Tibial nerve (tissue), 3 donors: ENCODE measurements around the gene CAV1.

Experiments used
- POLR2A ChIP-seq, 2 donors: fragments of 450-650 bp; IDR thresholded peaks; one replicate each; pipeline ENCODE4 v1.6.1; 2017; ENCODE audit warnings: antibody characterized with exemption in 2 of 2, mild to moderate bottlenecking in 2 of 2, moderate library complexity in 2 of 2
- TF ChIP-seq, protein P1 (sequence below), 5 experiments: fragments of 200-600 bp in 3 of 5; fragments of 450-650 bp in 2 of 5; sonication (generic) in 3 of 5; IDR thresholded peaks; one replicate each; pipeline ENCODE4 v1.5.1; 2016 to 2019; ENCODE audit warnings: antibody characterized with exemption in 5 of 5, mild to moderate bottlenecking in 3 of 5, moderate library complexity in 2 of 5

DNA sequence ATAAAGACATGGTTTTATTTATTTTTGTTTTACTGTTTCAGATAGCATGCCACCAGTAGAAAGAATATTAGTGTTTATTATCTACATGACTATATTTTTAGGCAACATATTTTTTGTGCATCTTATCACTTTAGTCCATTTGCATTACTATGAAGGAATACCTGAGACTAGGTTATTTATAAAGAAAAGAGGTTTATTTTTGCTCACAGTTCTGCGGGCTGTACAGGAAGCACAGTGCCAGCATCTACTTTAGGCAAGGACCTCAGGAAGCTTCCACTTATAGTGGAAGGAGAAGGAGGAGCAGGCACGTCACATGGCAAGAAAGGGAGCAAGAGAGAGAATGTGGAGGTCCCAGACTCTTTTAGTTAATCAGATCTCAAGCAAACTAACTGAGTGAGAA, 19.6 kb upstream of the CAV1 start:
- TF ChIP-seq, protein P1, sequence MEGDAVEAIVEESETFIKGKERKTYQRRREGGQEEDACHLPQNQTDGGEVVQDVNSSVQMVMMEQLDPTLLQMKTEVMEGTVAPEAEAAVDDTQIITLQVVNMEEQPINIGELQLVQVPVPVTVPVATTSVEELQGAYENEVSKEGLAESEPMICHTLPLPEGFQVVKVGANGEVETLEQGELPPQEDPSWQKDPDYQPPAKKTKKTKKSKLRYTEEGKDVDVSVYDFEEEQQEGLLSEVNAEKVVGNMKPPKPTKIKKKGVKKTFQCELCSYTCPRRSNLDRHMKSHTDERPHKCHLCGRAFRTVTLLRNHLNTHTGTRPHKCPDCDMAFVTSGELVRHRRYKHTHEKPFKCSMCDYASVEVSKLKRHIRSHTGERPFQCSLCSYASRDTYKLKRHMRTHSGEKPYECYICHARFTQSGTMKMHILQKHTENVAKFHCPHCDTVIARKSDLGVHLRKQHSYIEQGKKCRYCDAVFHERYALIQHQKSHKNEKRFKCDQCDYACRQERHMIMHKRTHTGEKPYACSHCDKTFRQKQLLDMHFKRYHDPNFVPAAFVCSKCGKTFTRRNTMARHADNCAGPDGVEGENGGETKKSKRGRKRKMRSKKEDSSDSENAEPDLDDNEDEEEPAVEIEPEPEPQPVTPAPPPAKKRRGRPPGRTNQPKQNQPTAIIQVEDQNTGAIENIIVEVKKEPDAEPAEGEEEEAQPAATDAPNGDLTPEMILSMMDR (IDR thresholded peaks at IDR 0.05): no peak
- TF ChIP-seq POLR2A (IDR thresholded peaks at IDR 0.05): no peak
